DMS153 (cell line): Measurements from ENCODE around the gene CFAP97D2.
"Not testable (repeated sequence)": the region's sequence is repeated elsewhere in the genome, so short reads cannot be mapped to it uniquely, and the experiment has no call there.

Experiments used
- DNase-seq: peaks from one replicate; lab custom pipeline; 2025; lab: John Stamatoyannopoulos, UW

The CFAP97D2 gene

GRCh38 chr13:114235697-114236096, 56.6 kb downstream of the CFAP97D2 start:
- no peak for DNase-seq

GRCh38 chr13:114236227-114236626, 57.2 kb downstream of the CFAP97D2 start:
- no peak for DNase-seq

GRCh38 chr13:114237415-114238112, 58.5 kb downstream of the CFAP97D2 start:
- DNase-seq: no peak

DNA sequence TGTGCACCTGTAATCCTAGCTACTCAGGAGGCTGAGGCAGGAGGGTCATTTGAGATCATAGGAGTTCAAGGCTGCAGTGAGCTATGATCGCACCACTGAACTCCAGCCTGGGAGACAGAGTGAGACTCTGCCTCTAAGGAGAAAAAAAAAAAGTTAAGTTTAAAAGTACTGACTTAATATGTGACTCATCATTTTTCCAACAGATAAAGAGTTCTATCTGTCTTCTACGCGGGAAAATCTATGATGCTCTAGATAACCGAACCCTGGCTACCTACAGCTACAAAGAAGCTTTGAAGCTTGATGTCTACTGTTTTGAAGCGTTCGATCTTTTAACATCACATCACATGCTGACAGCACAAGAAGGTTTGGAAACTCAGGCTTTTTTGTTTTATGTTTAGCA, 62.9 kb downstream of the CFAP97D2 start:
- no peak for DNase-seq

DNA sequence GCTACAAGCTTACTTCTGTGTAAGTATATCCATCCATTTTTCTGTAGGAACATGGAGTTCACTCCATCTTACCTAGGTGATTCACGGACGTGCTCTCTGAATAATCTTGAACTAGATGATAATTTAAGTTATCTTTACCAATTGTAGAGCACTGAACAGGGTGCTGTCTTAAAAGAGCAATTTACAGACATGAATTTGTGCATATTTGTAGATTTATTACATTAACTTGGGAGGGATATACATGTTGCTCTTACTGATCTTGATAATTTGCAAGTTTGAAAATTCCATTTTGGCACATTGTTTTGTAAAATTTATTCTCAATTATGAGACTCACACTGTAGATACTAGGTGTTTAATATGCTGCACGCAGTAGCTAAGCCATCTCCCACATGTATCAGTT, 64.9 kb downstream of the CFAP97D2 start:
- no peak for DNase-seq

- DNase-seq: no peak
Measured at GRCh38 chr13:114244637-114245036, 65.6 kb downstream of the CFAP97D2 start.

DNA sequence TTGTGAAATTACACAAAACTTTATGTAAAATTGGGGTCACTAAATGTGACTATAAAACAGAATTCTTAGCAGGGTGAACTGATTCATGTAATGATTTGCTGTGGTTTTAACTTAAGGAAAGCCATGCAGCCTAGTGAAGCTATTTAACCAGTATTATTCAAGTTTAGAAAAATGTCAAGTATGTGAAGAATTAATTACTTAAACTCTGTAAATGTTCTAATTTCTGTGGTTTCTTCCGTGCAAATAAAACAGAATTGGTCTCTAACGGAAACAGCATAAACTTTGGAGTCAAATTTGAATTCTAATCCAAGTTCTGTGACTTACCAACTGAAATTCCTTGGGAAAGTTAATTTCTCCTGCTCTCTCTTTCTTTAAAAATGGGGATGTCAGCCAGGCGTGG, 69.0 kb downstream of the CFAP97D2 start:
- no peak for DNase-seq

- DNase-seq: no peak
Measured at GRCh38 chr13:114249077-114249476, 70.0 kb downstream of the CFAP97D2 start.

DNA sequence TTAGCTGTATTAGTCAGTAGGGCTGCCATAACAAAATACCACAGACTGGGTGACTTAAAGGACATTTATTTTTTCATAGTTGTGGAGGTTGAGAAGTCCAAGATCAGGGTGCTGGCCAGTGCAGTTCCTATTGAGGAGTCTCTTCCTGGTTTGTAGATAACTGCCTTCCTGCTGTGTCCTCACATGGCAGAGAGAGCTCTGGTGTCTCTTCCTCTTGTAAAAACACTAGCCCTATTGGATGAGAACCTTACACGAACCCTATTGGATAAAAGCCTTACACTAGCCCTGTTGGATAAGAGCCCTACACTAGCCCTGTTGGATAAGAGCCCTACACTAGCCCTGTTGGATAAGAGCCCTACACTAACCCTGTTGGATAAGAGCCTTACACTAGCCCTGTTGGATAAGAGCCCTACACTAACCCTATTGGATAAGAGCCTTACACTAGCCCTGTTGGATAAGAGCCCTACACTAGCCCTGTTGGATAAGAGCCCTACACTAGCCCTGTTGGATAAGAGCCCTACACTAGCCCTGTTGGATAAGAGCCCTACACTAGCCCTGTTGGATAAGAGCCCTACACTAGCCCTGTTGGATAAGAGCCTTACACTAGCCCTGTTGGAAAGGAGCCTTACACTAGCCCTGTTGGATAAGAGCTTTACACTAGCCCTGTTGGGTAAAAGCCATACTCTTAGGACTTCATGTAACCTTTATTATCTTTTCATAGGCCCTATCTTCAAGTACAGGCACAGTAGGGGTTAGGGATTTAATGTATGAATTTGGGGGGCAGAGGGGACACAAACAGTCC, 72.8 kb downstream of the CFAP97D2 start:
- DNase-seq: peak; percentile 11

DNA sequence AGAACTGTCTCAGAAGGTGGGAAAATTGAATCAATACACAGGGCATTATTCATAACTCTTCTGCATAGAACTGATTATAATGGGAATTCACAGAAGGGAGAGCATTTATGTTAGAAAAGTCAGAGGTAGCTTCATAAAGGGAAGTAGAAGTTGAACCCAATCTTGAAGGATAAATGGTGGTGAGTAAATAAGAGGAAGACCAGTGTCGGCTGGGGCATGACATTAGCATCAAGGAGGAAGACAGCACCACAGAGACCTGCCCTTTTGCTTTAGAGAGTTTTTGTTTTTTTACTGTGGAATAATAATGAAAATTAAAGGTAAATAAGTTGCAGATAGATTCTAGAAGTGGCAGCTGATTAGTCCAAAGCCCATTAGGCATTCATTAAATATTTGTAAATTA, 77.5 kb downstream of the CFAP97D2 start:
- DNase-seq: no peak

DNA sequence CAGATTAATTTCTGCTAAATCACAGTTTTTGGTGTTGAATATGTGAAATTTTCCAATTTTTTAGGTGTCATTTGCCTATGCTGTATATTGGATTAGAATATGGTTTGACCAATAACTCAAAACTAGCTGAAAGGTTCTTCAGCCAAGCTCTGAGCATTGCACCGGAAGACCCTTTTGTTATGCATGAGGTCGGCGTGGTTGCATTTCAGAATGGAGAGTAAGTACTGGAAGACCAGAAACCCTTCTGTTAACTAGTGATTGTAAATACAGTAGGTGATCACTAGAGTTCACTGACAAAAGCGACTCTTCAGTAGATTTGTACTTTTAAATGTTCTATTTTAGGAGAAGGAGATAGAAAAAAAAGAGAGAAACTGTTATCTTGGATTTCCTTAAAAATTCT, 78.0 kb downstream of the CFAP97D2 start:
- DNase-seq: no peak

GRCh38 chr13:114258589-114258988, 79.5 kb downstream of the CFAP97D2 start:
- DNase-seq: peak; percentile 39

DNA sequence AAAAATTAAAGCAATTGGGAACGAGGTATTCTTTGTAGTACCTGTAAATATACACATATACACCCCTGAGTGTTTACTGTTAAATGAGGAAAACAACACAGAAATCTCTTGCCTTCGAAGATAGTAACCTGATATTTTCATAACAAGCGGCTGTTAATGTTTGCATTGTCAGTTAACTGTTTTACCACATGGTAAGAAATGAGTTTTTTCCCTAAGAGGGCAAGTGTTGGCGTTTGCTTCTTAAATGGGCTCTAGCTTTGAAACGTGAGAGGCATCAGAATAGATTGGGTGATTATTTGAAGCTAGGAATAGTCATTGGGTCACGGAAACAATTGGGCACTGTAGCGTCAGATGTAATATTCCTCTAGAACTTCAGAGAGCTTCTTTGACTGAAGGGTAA, 80.3 kb downstream of the CFAP97D2 start:
- peak; percentile 14 for DNase-seq

- DNase-seq: peak; percentile 94
Measured at GRCh38 chr13:114259974-114260373, 80.9 kb downstream of the CFAP97D2 start.

GRCh38 chr13:114260814-114261213, 81.8 kb downstream of the CFAP97D2 start:
- DNase-seq: no peak

- DNase-seq: no peak
Measured at GRCh38 chr13:114261328-114261965, 82.4 kb downstream of the CFAP97D2 start.

- DNase-seq: no peak
Measured at GRCh38 chr13:114263578-114263977, 84.5 kb downstream of the CFAP97D2 start.

DNA sequence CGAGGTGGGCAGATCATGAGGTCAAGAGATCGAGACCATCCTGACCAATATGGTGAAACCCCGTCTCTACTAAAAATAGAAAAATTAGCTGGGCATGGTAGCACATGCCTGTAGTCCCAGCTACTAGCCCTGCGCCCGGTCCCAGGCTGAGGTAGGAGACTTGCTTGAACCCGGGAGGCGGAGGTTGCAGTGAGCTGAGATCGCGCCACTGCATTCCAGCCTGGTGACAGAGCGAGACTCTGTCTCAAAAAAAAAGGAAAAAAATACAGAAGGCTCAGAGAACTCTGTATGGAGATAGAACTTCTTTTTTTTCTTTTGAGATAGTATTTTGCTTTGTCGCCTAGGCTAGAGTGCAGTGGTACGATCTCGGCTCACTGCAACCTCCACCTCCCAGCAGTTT, 85.3 kb downstream of the CFAP97D2 start:
- DNase-seq: not testable (repeated sequence)

GRCh38 chr13:114264886-114265611, 86.0 kb downstream of the CFAP97D2 start:
- no peak for DNase-seq

DNA sequence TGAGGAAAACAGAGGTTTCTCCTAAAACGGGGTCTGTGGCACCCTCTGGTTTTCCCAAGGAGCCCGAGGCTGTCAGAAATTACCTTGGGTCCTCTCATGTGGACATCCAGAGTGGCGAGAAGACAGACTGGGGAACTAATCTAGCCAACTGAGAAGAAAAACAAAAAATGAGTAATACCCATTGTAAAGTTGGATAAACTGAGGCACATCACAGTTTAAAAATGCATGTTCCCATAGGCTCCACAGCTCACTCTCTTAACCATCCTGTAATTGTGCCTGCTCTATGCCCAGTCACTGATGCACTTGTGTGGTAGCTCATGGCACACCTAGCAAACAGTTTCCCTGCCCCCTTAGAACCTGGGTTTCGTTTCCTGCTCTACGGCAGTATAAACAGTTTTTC, 87.2 kb downstream of the CFAP97D2 start:
- DNase-seq: no peak

DNA sequence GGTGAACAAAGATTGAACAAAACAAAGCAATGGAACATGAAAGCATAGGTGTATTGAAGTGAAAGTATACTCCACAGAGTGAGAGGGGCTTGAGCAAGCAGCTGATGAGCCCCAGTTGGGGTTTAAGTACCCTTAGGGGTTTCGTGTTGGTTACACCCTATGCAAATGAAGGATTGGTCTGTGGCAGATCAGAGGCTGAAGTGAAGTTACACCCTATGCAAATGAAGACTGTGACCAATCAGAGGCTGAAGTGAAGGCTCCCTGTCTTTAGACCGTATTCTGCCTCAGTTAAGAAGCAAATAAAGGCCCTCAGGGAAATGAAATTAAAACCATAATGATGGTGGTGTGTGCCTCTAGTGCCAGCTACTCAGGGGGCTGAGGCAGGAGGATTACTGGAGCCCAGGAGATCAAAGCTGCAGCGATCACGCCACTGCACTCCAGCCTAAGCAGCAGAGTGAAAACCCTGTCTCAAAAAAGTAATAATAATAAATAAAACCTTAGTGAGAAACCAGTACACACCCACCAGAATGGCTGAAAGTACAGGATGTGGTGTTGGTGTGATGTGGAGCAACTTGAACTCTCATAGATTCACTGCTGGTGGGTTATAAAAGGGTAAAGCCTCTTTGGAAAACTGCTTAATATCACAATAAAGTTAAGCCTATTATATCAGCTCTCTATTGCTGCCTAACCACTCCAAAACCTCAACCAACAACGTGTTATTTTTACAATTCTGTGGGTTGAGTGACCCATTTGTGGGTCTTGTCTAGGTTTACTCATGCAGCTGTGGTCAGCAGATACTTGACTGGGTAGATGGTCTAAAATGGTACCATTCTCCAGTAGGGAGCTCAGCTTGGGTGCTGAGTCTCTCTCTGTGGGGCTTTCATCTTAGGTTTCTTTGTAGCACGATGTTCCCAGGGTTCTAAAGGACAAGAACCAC, 89.6 kb downstream of the CFAP97D2 start:
- no peak for DNase-seq
